Left ventricle myocardium inferior (tissue), 1 donor: Measurements from ENCODE around the gene FARSA. TPM values are rescaled to one million over a fixed set of nuclear protein-coding genes. Genes with fewer than 3 reads are reported as not detected.
A peak's percentile ranks its signal among the peaks of the same experiment; 100 is the strongest.

Experiments used
- DNase-seq: peaks from one replicate; pipeline ENCODE4 v3.0.0-alpha.2; 2020
- H3K27ac ChIP-seq: fragments of 200-600 bp; replicated peaks from 2 replicates; pipeline ENCODE4 v1.8.0; 2021
- H3K27me3 ChIP-seq: fragments of 200-600 bp; 2 replicates; pipeline ENCODE4 v1.8.0; 2021; ENCODE audit warnings: low read depth
- H3K36me3 ChIP-seq: fragments of 200-600 bp; 2 replicates; pipeline ENCODE4 v1.8.0; 2021
- H3K4me1 ChIP-seq: fragments of 200-600 bp; 2 replicates; pipeline ENCODE4 v1.8.0; 2021
- H3K4me3 ChIP-seq: fragments of 200-600 bp; 2 replicates; pipeline ENCODE4 v1.8.0; 2021; ENCODE audit warnings: mild to moderate bottlenecking, moderate library complexity
- H3K9me3 ChIP-seq: fragments of 200-600 bp; replicated peaks from 2 replicates; pipeline ENCODE4 v1.8.0; 2021
- intact Hi-C: fragments of 100-400 bp; cut with micrococcal nuclease; formaldehyde crosslinking; loops from one replicate; pipeline ENCODE4 v1.11.0; 2022
- total RNA-seq: library from RNA; stranded (reverse); fragmentation: NEBNext Ultra II Directional; extraction: Animal tissue kit (Norgen Biotek cat#: 25700); gene quantifications from one replicate; pipeline ENCODE4 v1.2.1, GENCODE V29; 2021
- TF ChIP-seq, protein P1 (sequence below): fragments of 200-600 bp; IDR thresholded peaks from 2 replicates; pipeline ENCODE4 v1.8.0; 2021; ENCODE audit warnings: antibody characterized with exemption, mild to moderate bottlenecking, borderline replicate concordance
- donor health status: DM: no; HTN: yes; CAD: no; lungs with severe emphysema.

FARSA gene
- total RNA-seq, 1 donor from 2014 or later: 37.8 TPM

DNA sequence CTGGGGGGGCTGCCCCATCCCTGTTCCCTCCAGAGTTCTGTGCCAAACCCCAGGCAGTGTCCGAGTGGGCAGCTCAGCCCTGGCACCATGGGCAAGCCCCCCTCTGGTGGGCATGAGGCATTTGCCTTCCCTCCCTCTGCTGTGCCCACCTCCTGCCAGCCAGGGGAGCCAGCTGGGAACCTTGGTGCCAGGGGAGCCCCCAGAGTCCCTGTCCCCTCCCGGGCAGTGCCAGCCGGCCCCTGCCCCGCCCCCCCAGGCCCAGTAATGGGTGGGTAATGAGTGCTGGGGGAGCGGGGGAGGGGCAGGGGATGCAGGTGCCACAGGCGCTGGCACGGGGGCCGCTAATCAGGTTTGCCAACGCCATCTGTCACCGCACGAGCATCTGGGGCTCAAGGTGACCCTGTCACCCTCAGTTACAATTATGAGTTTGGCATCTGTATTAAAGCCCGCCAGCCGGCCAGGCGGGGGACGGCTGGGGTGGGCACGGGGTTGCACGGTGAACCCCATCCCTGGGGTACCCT, 41.8 kb upstream of the FARSA start:
- Histone ChIP-seq H3K27ac (no peak overlapping the region), H3K36me3 (no peaks in the 10 kb centered on the region), H3K9me3 (no peaks in the 10 kb centered on the region), H3K4me3 (no peak overlapping the region), H3K27me3 (no peaks in the 10 kb centered on the region), H3K4me1 (peaks cover 9% of the 10 kb centered on the region)
- TF ChIP-seq, protein P1, sequence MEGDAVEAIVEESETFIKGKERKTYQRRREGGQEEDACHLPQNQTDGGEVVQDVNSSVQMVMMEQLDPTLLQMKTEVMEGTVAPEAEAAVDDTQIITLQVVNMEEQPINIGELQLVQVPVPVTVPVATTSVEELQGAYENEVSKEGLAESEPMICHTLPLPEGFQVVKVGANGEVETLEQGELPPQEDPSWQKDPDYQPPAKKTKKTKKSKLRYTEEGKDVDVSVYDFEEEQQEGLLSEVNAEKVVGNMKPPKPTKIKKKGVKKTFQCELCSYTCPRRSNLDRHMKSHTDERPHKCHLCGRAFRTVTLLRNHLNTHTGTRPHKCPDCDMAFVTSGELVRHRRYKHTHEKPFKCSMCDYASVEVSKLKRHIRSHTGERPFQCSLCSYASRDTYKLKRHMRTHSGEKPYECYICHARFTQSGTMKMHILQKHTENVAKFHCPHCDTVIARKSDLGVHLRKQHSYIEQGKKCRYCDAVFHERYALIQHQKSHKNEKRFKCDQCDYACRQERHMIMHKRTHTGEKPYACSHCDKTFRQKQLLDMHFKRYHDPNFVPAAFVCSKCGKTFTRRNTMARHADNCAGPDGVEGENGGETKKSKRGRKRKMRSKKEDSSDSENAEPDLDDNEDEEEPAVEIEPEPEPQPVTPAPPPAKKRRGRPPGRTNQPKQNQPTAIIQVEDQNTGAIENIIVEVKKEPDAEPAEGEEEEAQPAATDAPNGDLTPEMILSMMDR: no peak
- no peak for DNase-seq
- intact Hi-C loops: loop anchor here (10.0 kb wide), 1 partner anchor 290 kb away; no protein-coding TSS in a partner anchor

DNA sequence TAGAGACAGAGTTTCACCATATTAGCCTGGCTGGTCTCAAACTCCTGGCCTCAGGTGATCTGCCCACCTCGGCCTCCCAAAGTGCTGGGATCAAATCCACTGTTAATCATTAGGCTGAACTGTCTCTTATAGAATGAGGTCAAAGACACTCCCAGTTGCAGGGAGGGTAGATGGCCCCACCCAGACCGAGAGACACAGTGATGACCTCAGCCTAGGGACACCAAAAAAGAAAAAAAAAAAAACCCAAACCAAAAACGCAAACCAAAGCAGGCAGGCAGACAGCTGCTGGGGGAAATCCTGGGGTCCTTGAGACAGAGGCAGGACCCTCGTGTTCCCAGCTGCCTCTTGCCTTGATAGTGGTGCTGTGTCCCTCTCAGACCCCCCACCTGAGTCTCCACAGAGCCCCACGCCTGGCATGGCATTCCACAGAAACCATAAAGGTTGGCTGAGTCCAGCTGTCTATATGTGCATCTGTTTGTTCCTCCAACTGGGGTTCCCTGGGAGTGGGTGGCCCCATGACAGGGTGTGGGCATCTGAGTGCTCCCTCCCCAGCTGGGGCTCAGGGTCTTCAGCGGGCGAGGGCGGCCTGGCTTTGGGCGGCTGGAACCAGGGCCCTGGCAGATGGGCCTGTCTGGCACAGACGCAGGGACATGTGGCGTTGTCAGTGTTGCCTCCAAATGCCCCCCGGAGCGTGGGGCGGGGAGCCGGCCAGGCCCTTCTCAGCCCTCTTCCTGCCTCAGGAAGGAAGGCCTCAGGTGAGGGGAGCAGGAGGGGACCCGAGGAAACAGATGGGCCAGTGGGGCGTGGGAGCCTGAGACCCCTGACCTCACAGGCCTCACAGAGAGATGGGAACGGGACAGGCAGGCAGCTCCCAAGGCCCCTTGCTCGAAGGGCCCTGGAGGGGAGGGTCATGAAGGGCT, 41.0 kb upstream of the FARSA start:
- intact Hi-C loops: loop anchor here (10.0 kb wide), 1 partner anchor 290 kb away; no protein-coding TSS in a partner anchor
- Histone ChIP-seq H3K4me1 (peaks cover 9% of the 10 kb centered on the region), H3K27ac (no peak overlapping the region), H3K27me3 (no peaks in the 10 kb centered on the region), H3K36me3 (no peaks in the 10 kb centered on the region), H3K4me3 (no peak overlapping the region), H3K9me3 (no peaks in the 10 kb centered on the region)
- no peak for DNase-seq
- TF ChIP-seq, protein P1: no peak

DNA sequence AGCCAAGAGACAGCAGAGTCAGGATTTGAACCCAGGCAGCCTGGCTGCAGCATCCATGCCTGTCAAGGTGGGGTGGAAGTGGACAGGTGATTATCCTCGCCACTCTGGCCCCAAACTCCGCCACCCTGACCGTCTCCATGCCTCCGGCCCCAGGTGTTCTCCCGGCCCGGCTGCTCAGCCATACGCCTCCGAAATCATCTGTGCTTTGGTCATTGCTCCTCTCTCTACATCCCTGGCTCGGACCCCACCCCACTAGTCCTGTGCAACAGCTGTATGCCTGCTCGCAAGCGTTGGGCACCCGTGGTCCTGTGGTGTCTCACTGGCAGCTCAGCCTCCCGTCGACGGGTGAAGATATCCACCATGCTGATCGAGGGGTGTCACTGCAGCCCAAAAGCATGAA, 39.7 kb upstream of the FARSA start:
- TF ChIP-seq, protein P1: no peak
- intact Hi-C loops: loop anchor here (10.0 kb wide), 1 partner anchor 292 kb away; no protein-coding TSS in a partner anchor
- DNase-seq: no peak

DNA sequence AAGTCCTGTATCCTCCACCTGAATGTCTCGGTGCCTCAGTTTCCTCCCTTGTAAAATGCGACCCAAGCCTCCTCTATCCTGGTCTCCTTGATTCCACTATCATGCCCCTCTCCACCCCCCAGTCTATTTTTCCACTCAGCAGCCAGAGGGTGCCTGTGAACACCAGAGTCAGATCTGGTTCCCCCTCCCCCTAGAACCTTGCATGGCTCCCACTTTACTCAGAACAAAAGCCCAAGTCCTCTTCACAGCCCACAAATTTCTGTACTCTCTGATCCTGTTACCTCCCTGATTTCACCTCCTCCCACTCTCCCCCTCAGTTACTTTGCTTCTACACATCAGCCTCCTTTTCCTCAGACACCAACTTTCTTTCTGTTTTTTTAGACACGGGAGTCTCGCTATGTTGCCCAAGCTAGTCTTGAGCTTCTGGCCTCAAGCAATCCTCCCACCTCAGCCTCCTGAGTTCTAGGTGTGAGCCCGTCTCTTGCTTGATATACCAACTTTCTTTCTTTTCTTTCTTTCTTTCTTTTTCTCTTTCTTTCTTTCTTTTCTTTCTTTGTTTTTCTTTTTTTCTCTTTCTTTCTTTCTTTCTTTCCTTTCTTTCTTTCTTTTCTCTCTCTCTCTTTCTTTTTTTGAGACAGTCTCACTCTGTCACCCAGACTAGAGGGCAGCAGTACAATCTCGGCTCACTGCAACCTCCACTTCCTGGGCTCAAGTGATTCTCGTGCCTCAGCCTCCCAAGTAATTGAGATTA, 36.7 kb upstream of the FARSA start:
- TF ChIP-seq, protein P1: no peak
- intact Hi-C loops: loop anchor here (10.0 kb wide), 1 partner anchor 295 kb away; no protein-coding TSS in a partner anchor
- Histone ChIP-seq H3K36me3 (no peaks in the 10 kb centered on the region), H3K4me1 (peaks cover 9% of the 10 kb centered on the region), H3K27me3 (no peaks in the 10 kb centered on the region), H3K4me3 (peak overlapping the region; percentile 50), H3K9me3 (no peaks in the 10 kb centered on the region), H3K27ac (peak overlapping the region; percentile 90)
- DNase-seq: no peak

More for the DNA sequence above, 39.7 kb upstream of the FARSA start:
- H3K27me3 ChIP-seq: no peaks in the 10 kb centered on the region
- no peak overlapping the region for H3K27ac ChIP-seq
- H3K4me1 ChIP-seq: peaks cover 9% of the 10 kb centered on the region
- no peak overlapping the region for H3K4me3 ChIP-seq
- no peaks in the 10 kb centered on the region for H3K36me3 ChIP-seq
- H3K9me3 ChIP-seq: no peaks in the 10 kb centered on the region

DNA sequence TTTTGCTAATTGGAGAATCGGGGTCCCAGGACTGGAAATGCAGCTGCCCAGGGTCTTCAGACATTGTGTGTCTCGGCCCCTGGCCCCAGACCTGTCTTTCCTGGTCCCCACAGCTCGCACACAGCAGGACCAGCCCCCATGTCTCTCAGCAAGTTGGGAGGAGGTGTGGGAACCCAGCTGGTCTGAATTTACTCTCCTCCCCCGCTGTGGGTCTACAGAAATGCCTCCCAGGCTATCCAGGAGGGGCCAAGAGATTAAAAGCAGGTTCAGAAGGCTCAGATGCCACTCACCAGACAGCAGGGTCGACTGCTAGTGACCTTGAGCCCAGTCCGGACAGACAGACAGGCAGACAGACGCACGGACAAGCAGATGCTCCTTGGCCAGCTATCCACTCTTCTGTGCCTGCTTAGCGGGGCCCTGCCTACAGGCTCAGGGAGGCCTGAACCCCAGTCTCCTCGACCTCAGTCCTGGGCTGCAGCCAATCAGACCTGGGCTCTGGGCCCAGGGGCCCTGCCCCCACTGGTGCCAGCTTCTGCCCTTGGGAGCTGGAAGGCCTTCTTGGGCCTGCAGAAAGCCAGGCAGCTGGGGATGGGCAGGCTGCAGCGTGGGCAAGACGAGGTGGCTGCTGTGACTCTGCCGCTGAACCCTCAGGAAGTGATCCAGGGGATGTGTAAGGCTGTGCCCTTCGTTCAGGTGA, 35.9 kb upstream of the FARSA start, which contains the start of gene DAND5:
Gene DAND5 (plus strand): TSS at position 285 of the 697 bp plus-strand sequence. CDS start 85 bp downstream, at position 370.
- intact Hi-C loops: no loop called here
- Histone ChIP-seq H3K9me3 (no peaks in the 10 kb centered on the region), H3K27me3 (no peaks in the 10 kb centered on the region), H3K4me1 (peaks cover 8% of the 10 kb centered on the region), H3K36me3 (no peaks in the 10 kb centered on the region), H3K27ac (peak within 1 kb of the TSS; percentile 90), H3K4me3 (peak within 1 kb of the TSS; percentile 50)
- TF ChIP-seq, protein P1: no peak
- peak; percentile 60 for DNase-seq
